ENCODE data around the gene CCDC200. TPM values are rescaled to one million over a fixed set of nuclear protein-coding genes. Genes with fewer than 3 reads are reported as not detected.

The CCDC200 gene
- total and polyA plus RNA-seq, 2 of the 13 experiments (the other 11 are each of a cell fraction or from before 2014, with no cell fraction given) = not detected

GRCh38 chr17:43217614-43218087, 10.8 kb downstream of the CCDC200 start (continued):
- TF ChIP-seq ARNT2 (CRISPR knock-in tag; IDR thresholded peaks at IDR 0.05; ENCODE audit: low read depth) (no peak), EED (CRISPR knock-in tag; IDR thresholded peaks at IDR 0.05) (peak; percentile 29; the same call in 1 of the 2 replicates), ZNF563 (CRISPR knock-in tag; IDR thresholded peaks at IDR 0.05) (no peak), ZNF558 (CRISPR knock-in tag; IDR thresholded peaks at IDR 0.05; ENCODE audit: borderline replicate concordance) (0 out of 2 replicates have a peak, but pooled peaks have one; percentile 45), ZBTB40 (IDR thresholded peaks at IDR 0.05) (no peak), ZBTB40 (CRISPR knock-in tag; IDR thresholded peaks at IDR 0.05) (no peak), ZNF546 (CRISPR knock-in tag; conservative IDR thresholded peaks at IDR 0.05) (peak; percentile 43; the same call in 1 of the 2 replicates), MXI1 (IDR thresholded peaks at IDR 0.05; ENCODE audit: borderline replicate concordance, low read depth, low read length) (no peak), NBN (conservative IDR thresholded peaks at IDR 0.05) (no peak), THAP7 (CRISPR knock-in tag; IDR thresholded peaks at IDR 0.05) (no peak), NFKBIZ (CRISPR knock-in tag; IDR thresholded peaks at IDR 0.05) (no peak), ZNF441 (CRISPR knock-in tag; IDR thresholded peaks at IDR 0.05; ENCODE audit: borderline replicate concordance) (no peak), ZNF609 (CRISPR knock-in tag; IDR thresholded peaks at IDR 0.05; ENCODE audit: borderline replicate concordance) (no peak), ZNF605 (CRISPR knock-in tag; IDR thresholded peaks at IDR 0.05) (no peak), ZNF580 (CRISPR knock-in tag; IDR thresholded peaks at IDR 0.05; ENCODE audit: borderline replicate concordance, low read depth) (no peak)

Measured in HepG2 (cell line).